ENCODE data around the gene PPP1R1C.
A peak's percentile ranks its signal among the peaks of the same experiment; 100 is the strongest.
"Not testable (repeated sequence)": the region's sequence is repeated elsewhere in the genome, so short reads cannot be mapped to it uniquely, and the experiment has no call there.

Gene PPP1R1C

GRCh38 chr2:182015334-182016109 is 29.9 kb downstream of the PPP1R1C start:
- DNase-seq: no peak

GRCh38 chr2:182018218-182018617 is 32.6 kb downstream of the PPP1R1C start:
- DNase-seq: no peak

GRCh38 chr2:182019731-182020130 is 34.1 kb downstream of the PPP1R1C start:
- no peak for DNase-seq

- no peak for DNase-seq
Observed at GRCh38 chr2:182020286-182021070, 34.8 kb downstream of the PPP1R1C start.

GRCh38 chr2:182023235-182023634 is 37.6 kb downstream of the PPP1R1C start:
- no peak for DNase-seq

GRCh38 chr2:182030875-182031274 is 45.2 kb downstream of the PPP1R1C start:
- not testable (repeated sequence) for DNase-seq

- DNase-seq: no peak
Observed at GRCh38 chr2:182031956-182032355, 46.3 kb downstream of the PPP1R1C start.

GRCh38 chr2:182033449-182033848 is 47.8 kb downstream of the PPP1R1C start:
- DNase-seq: no peak

GRCh38 chr2:182038576-182038975 is 52.9 kb downstream of the PPP1R1C start:
- DNase-seq: peak; percentile 47

- no peak for DNase-seq
Observed at GRCh38 chr2:182043021-182043420, 57.4 kb downstream of the PPP1R1C start.

GRCh38 chr2:182043861-182044260 is 58.2 kb downstream of the PPP1R1C start:
- no peak for DNase-seq

GRCh38 chr2:182047544-182047943 is 61.9 kb downstream of the PPP1R1C start:
- no peak for DNase-seq

GRCh38 chr2:182048088-182048487 is 62.4 kb downstream of the PPP1R1C start:
- no peak for DNase-seq

- DNase-seq: no peak
Observed at GRCh38 chr2:182048621-182049020, 63.0 kb downstream of the PPP1R1C start.

- no peak for DNase-seq
Observed at GRCh38 chr2:182049372-182050148, 63.9 kb downstream of the PPP1R1C start.

GRCh38 chr2:182050333-182051135 is 64.9 kb downstream of the PPP1R1C start:
- no peak for DNase-seq

GRCh38 chr2:182055993-182056392 is 70.3 kb downstream of the PPP1R1C start:
- DNase-seq: no peak

GRCh38 chr2:182057002-182057401 is 71.3 kb downstream of the PPP1R1C start:
- no peak for DNase-seq

- DNase-seq: no peak
Observed at GRCh38 chr2:182058056-182058455, 72.4 kb downstream of the PPP1R1C start.

GRCh38 chr2:182061739-182062138 is 76.1 kb downstream of the PPP1R1C start:
- no peak for DNase-seq

GRCh38 chr2:182062329-182062972 is 76.8 kb downstream of the PPP1R1C start:
- DNase-seq: no peak

Data from amniotic stem cell (primary cell).